Omental fat pad (tissue), 4 donors: ENCODE data around the gene HPN. TPM values are rescaled to one million over a fixed set of nuclear protein-coding genes. Genes with fewer than 3 reads are reported as not detected.

Experiments
- ATAC-seq: fragments of 150-250 bp; one replicate; pipeline ENCODE4 v1.9.1; 2016; ENCODE audit warnings: mild to moderate bottlenecking, moderate library complexity; ENCODE audit not compliant: low FRiP score
- DNase-seq: peaks from one replicate; pipeline ENCODE4 v3.0.0-alpha.2; 2019; ENCODE audit warnings: low spot score
- total RNA-seq, 4 donors: library from RNA; depleted of rRNA; stranded (reverse); fragments of >200 nt; gene quantifications; one replicate each; pipeline ENCODE4 v1.1.0, GENCODE V29; 2016
- TF ChIP-seq, protein P1 (sequence below), 3 donors: fragments of 450-650 bp; IDR thresholded peaks; one replicate each; pipeline ENCODE4 v1.5.1; 2016 to 2017; ENCODE audit warnings: antibody characterized with exemption in 3 of 3, mild to moderate bottlenecking in 3 of 3, moderate library complexity in 2 of 3

HPN gene
- total RNA-seq, 4 donors from 2014 or later, result 0.95 to 1.4 (median 1.2) TPM

DNA sequence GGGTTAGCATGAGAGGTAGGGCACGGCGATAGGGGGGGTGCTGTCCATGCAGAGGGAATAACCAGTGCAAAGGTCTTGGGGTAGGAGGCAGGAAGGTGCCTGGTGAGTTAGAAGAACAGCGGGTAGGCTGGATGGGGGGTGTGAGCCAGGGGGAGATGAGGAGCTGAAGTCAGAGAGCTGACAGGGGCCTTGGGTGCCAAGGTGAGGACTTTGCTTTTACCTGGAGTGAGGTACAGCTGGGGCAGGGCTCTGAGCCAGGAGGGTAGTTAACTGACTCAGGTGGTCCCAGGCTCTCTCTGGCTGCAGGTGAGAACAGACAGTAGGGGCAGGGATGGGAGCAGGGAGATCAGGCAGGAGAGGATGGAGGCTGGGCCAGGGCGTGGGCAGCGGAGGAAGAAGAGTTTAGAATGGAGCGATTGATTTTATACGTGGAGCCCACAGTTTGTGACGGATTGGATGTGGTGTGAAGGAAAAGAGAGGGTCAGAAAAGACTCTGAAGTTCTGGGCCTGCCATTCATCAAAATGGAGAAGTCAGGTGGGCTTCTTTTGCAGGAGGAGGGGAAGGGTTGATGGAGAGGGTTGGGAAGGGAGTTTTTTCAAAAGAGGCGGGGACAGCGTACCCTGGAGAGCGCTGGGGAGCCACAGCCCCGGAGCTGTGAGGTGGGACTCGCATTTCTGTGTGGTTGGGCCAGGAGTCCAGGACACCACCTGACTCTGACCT is 42.6 kb upstream of the HPN start:
- peak; percentile 57 for ATAC-seq
- DNase-seq, result no peak
- TF ChIP-seq, protein P1, sequence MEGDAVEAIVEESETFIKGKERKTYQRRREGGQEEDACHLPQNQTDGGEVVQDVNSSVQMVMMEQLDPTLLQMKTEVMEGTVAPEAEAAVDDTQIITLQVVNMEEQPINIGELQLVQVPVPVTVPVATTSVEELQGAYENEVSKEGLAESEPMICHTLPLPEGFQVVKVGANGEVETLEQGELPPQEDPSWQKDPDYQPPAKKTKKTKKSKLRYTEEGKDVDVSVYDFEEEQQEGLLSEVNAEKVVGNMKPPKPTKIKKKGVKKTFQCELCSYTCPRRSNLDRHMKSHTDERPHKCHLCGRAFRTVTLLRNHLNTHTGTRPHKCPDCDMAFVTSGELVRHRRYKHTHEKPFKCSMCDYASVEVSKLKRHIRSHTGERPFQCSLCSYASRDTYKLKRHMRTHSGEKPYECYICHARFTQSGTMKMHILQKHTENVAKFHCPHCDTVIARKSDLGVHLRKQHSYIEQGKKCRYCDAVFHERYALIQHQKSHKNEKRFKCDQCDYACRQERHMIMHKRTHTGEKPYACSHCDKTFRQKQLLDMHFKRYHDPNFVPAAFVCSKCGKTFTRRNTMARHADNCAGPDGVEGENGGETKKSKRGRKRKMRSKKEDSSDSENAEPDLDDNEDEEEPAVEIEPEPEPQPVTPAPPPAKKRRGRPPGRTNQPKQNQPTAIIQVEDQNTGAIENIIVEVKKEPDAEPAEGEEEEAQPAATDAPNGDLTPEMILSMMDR (IDR thresholded peaks at IDR 0.05), result no peak

DNA sequence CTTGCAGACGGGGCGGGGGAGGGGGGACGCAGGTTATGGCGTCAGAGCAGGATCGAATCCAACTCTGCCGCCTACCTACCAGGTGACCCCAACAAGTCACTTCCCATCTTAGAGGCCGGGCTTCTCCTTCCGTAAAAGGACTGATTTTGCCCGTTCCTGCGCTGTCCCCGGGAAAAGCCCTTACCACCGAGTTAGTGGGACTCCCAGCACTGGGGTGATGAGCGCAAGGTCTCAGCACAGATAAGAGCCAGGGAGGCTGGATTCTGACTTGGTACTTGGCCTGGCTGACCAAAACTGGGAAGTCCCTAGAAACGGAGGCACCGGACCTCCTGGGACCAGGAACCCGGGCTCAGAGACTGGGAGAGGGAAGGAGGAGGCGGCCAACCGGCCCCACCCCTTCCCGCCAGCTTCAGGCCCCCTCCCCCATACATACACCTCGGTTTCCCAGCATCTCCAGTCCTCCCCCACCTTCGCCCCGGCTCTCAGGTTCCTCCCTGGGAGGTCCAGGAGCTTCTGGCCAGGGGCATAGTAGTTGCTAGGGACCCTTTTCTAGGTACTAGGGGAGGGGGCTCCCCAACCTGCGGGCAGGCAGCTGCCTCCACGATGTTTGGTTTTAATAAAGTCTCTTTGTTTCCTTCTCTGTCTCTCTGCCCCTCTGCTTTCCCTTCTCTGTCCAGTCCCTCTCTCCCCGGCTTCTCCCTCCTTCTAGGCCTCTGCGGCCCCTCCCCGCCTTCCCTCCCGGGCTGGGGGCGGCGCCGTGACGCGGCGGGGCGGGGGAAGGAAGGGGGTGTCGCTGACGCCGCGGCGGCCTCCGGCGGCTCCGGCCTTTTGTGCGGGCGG is 41.8 kb upstream of the HPN start, which contains the start of gene GRAMD1A:
TSS of gene GRAMD1A (plus strand) at position 826 of the 840 bp plus-strand sequence. CDS start 156 bp downstream, outside the sequence.
- DNase-seq (peak; percentile 51), ATAC-seq (peak; percentile 87)
- TF ChIP-seq, protein P1 (IDR thresholded peaks at IDR 0.05), result no peak

DNA sequence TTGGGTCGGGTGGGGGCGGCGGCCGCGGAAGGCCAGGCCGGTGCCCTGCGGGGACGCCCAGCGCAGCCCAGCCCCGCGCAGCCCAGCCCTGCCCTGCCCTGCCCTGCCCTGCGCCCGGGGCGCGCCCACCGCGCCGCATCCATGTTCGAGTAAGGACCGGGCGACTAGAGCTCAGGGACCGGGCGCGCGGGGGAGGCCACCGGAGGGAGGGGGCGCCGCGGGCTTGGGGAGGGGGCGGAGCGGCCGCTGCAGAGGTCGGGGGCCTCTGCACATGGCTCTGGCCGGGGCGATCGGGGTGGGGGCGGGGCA is 41.2 kb upstream of the HPN start:
- TF ChIP-seq, protein P1 (IDR thresholded peaks at IDR 0.05), result no peak
- DNase-seq, result no peak
- no peak for ATAC-seq

DNA sequence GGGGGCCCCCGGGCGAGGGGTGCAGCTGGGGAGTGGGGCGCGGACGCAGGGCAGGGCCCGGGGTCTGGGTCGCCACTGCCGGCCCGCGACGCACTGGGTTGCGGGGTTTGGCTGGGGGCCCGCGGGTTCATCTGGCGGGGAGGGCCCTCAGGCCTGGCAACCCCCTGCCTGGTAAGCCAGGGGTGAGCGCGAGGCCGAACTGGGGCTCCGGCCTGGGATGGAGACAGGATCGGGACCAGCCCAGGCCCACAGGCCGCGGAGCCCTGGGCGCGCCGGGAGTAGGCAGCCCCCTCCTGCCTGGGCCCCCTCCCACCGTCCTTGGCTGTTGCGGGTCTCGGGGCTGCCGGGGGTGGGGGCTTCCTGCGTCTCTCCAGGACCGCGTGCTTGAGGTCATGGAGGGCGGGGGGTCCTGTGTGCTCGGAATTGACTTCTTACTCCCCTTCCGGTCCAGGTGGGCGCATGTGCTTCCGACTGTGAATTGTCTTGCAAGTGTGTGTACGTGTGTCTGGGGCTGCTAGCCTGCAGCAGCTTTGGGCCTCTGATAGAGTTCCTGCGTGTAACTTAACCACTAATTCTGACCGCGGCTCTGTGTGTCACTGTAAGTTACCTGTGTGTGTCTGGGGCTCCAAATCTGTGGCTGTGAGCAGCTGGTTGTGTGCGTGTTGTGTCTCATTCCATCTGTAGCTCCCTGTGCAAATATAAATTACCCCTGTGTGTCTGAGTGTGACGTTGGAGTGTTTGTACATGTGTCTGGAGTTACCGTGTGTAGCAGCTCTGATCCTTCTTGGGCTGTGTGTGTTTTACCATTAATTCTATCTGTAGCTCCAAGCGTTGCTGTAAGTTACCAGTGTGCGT is 40.6 kb upstream of the HPN start:
- DNase-seq, result no peak
- TF ChIP-seq, protein P1 (IDR thresholded peaks at IDR 0.05), result no peak
- ATAC-seq, result peak; percentile 4

DNA sequence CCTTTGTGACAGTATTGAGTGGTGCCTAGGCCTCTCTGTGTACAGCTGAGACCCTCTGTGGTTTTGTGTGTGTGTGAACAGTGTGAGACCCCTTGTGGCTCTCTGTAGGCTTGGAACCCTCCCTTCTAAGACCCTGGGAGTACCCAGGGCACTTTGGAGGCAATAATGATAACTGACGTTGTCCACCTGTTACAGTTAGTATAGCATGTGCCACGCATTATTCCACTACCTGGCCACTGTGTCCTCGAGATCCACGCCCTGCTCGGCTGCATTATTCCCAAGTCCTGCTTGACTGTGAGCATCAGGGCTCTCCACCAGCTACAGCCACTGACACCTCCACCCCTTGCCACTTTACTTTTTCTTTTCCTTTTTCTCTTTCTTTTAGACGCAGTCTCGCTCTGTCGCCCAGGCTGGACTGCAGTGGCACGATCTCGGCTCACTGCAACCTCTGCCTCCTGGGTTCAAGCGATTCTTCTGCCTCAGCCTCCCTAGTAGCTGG is 39.4 kb upstream of the HPN start:
- DNase-seq (no peak), ATAC-seq (no peak)
- TF ChIP-seq, protein P1 (IDR thresholded peaks at IDR 0.05), result no peak

DNA sequence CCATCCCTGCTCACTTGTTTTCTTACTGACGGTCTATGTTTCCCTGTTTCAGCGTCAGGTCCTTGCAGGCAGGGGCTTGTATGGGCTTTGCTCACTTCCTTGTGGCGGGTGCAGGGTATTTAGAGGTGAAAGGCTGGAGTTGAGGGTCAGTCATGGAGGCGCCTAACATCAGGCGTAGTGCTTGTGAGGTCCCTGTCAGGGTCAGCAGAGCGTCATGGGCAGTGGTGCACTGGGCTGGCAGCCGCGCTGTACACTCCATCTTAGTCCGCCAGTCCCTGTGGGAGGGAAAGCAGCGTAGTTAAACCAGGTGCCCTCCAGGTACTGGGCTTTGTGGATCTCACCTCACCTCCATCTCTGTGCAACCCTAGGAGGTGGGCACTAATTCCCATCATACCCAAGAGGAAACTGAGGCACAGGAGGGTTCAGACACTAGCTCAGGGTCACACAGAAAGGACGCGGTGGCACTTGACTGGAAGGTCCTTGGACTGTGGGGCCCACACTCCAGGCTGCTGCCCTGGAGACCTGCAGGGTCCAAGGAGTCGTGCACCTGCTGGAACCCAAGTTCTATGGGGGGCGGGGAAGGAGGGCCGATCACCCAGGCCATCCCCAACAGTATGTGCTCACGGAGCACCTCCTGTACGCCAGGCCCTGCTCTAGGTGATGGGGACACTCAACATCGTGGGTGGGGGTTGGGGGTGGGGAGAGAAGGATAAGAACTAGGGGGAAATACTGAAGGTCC is 36.8 kb upstream of the HPN start:
- ATAC-seq, result no peak
- DNase-seq, result no peak
- TF ChIP-seq, protein P1 (IDR thresholded peaks at IDR 0.05), result no peak
